ENCODE results near the gene CPNE6. TPM values are rescaled to one million over a fixed set of nuclear protein-coding genes. Genes with fewer than 3 reads are reported as not detected.

CPNE6 gene
- total and polyA plus RNA-seq, 2 of the 13 experiments (the other 11 are each of a cell fraction or from before 2014, with no cell fraction given): not detected

- TF ChIP-seq, protein P1, sequence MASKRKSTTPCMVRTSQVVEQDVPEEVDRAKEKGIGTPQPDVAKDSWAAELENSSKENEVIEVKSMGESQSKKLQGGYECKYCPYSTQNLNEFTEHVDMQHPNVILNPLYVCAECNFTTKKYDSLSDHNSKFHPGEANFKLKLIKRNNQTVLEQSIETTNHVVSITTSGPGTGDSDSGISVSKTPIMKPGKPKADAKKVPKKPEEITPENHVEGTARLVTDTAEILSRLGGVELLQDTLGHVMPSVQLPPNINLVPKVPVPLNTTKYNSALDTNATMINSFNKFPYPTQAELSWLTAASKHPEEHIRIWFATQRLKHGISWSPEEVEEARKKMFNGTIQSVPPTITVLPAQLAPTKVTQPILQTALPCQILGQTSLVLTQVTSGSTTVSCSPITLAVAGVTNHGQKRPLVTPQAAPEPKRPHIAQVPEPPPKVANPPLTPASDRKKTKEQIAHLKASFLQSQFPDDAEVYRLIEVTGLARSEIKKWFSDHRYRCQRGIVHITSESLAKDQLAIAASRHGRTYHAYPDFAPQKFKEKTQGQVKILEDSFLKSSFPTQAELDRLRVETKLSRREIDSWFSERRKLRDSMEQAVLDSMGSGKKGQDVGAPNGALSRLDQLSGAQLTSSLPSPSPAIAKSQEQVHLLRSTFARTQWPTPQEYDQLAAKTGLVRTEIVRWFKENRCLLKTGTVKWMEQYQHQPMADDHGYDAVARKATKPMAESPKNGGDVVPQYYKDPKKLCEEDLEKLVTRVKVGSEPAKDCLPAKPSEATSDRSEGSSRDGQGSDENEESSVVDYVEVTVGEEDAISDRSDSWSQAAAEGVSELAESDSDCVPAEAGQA (IDR thresholded peaks at IDR 0.05; ENCODE audit: low read depth): no peak
- TF ChIP-seq, protein P1 (CRISPR knock-in tag; IDR thresholded peaks at IDR 0.05; ENCODE audit: borderline replicate concordance): no peak
- TF ChIP-seq TGIF2 (CRISPR knock-in tag; IDR thresholded peaks at IDR 0.05) (no peak), ZNF3 (CRISPR knock-in tag; IDR thresholded peaks at IDR 0.05) (no peak), ZNF318 (CRISPR knock-in tag; IDR thresholded peaks at IDR 0.05) (peak; percentile 66; the same call in 1 of the 2 replicates), U2AF2 (IDR thresholded peaks at IDR 0.05; ENCODE audit: low read depth, low read length) (no peak), ZBTB46 (CRISPR knock-in tag; IDR thresholded peaks at IDR 0.05; ENCODE audit: borderline replicate concordance) (no peak; the same call in 1 of the 2 replicates), RXRA (CRISPR knock-in tag; IDR thresholded peaks at IDR 0.05) (no peak), ATRX (CRISPR knock-in tag; IDR thresholded peaks at IDR 0.05; ENCODE audit: borderline replicate concordance) (no peak), TCF7 (IDR thresholded peaks at IDR 0.05; ENCODE audit: low read depth) (no peak), GATA4 (IDR thresholded peaks at IDR 0.05; ENCODE audit: borderline replicate concordance, low read depth) (no peak), ARNTL (CRISPR knock-in tag; IDR thresholded peaks at IDR 0.05) (no peak)
These were observed 13.0 kb upstream of the CPNE6 start (continued) for GRCh38 chr14:24058260-24058950.

All from HepG2 (cell line).